WI38 (cell line): Measurements from ENCODE around the gene SZT2.

ENCODE experiments used
- H3K4me3 ChIP-seq: 2 replicates; pipeline ENCODE4 v1.5.1; 2011; ENCODE audit warnings: low read depth, mild to moderate bottlenecking, control low read depth, low read length
- CTCF ChIP-seq: IDR thresholded peaks from 2 replicates; pipeline ENCODE4 v1.5.1; 2012; ENCODE audit warnings: low read depth, mild to moderate bottlenecking, control low read depth, low read length

The SZT2 gene

GRCh38 chr1:43377831-43378230, 11.9 kb upstream of the SZT2 start:
- TF ChIP-seq CTCF: no peak
- H3K4me3 ChIP-seq: no peak overlapping the region

- no peak overlapping the region for H3K4me3 ChIP-seq
- no peak for TF ChIP-seq CTCF
Measured at GRCh38 chr1:43379476-43379875, 10.2 kb upstream of the SZT2 start.

- H3K4me3 ChIP-seq: no peak overlapping the region
- no peak for TF ChIP-seq CTCF
Measured at GRCh38 chr1:43381612-43382011, 8.1 kb upstream of the SZT2 start.

- TF ChIP-seq CTCF: no peak
- H3K4me3 ChIP-seq: no peak overlapping the region
Measured at GRCh38 chr1:43382027-43382779, 7.5 kb upstream of the SZT2 start.

GRCh38 chr1:43383449-43383848, 6.2 kb upstream of the SZT2 start:
- TF ChIP-seq CTCF: no peak
- no peak overlapping the region for H3K4me3 ChIP-seq

- TF ChIP-seq CTCF: no peak
- no peak overlapping the region for H3K4me3 ChIP-seq
Measured at GRCh38 chr1:43386676-43387075, 3.0 kb upstream of the SZT2 start.

- no peak for TF ChIP-seq CTCF
- H3K4me3 ChIP-seq: peak overlapping the region; percentile 77
Measured at GRCh38 chr1:43387976-43388599, 1.6 kb upstream of the SZT2 start.
